GM21526 (cell line): ENCODE data around the gene FYB1.
"Not testable (repeated sequence)": the region's sequence is repeated elsewhere in the genome, so short reads cannot be mapped to it uniquely, and the experiment has no call there.

Experiments used
- ATAC-seq: cut with Tn5 transposase; IDR thresholded peaks from one replicate; pipeline ENCODE4 v1.9.1; 2021; ENCODE audit warnings: moderate library complexity; ENCODE audit not compliant: unreplicated experiment, low FRiP score

Gene FYB1

GRCh38 chr5:39226558-39226957, 7.2 kb upstream of the FYB1 start:
- ATAC-seq: no peak

GRCh38 chr5:39226100-39226451, 6.7 kb upstream of the FYB1 start:
- ATAC-seq: no peak

DNA sequence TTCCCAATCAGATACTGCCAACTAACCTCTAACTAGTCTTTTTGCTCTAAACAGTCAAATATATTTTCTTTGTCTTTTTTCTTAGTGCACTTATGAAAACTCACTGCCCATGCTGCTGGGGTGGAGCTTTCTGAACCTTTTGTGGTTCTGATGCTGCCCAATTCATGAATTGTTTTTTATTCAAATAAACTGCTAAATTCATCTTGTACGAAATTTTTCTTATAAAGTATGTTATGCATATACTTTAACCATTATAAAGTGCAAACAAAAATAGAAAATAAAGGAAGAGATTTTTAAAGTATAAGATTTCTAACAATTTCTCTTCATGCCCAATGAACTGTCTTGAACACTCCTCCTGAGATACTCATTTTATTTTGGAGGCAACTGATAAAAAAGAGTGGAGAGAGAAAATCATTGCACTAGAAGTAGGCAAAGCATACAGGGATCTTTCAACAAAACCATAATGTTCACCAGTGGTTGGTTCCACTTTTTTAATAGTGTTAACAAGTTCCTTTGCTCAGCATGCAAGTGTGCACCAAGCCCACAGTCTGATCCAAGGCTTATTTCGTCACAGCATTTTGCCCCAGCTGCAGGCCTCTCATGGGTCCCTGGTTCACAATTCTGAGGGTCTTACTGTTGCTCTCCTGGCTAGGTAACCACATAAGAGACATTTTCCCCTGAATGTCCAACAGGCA, 6.2 kb upstream of the FYB1 start:
- ATAC-seq: no peak

GRCh38 chr5:39224196-39224761, 4.9 kb upstream of the FYB1 start:
- no peak for ATAC-seq

- ATAC-seq: no peak
These were observed 4.3 kb upstream of the FYB1 start for GRCh38 chr5:39223565-39224156.

DNA sequence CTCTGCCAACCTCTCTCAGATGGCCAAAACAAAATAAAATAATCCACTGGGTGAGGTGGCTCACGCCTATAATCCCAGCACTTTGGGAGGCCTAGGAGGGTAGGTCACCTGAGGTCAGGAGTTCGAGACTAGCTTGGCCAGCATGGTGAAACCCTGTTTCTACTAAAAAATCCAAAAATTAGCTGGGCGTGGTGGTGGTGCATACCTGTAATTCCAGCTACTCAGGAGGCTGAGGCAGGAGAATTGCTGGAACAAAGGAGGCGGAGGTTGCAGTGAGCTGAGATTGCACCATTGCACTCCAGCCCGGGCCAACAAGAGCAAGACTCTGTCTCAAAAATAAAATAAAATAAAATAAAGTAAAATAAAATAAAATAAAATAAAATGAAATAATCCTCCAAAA, 2.3 kb upstream of the FYB1 start:
- not testable (repeated sequence) for ATAC-seq

- ATAC-seq: no peak
These were observed 1.1 kb upstream of the FYB1 start for GRCh38 chr5:39220280-39221030.

DNA sequence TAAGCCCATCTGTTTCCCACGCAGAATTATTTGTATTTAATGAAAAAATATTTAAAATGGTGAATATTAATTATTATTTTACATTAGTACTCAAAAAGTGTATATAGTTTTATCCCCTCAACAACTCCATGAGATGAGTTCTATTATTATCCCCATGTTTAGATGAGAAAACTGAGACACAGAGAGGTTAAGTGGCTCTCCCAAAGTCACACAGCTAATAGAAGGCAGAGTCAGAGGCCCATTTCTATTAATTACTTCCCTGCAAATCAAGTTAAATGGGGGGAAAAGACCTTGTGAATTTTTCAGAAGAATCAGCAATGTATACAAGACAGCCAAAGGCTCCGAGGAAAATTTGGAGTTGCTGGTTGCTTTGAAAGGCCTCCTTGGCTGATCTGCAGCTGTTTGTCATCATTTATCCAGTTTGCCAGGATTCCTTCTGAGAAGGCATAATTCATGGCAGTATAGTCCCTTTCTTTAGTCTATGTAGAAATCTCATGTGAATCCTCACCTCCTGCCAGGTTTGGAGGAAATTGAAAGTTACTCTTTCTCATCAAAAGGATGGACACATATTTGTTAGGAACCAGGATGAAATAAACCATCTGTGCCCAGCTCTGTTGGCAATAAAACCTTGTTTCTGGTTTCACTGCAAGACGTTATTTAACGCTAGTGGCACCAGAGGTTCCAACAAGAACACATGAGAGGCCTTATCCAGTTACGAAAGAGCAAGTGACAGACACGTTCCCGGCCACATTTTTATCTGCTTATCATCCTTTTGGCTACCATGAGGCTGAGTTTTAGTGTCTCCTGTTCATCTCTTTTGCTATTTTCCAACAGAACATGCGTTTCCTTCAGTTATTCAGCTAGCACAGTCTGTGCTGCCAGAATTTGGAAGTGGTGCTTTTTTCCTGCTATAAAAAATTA, 621 bp downstream of the FYB1 start:
- ATAC-seq: no peak

DNA sequence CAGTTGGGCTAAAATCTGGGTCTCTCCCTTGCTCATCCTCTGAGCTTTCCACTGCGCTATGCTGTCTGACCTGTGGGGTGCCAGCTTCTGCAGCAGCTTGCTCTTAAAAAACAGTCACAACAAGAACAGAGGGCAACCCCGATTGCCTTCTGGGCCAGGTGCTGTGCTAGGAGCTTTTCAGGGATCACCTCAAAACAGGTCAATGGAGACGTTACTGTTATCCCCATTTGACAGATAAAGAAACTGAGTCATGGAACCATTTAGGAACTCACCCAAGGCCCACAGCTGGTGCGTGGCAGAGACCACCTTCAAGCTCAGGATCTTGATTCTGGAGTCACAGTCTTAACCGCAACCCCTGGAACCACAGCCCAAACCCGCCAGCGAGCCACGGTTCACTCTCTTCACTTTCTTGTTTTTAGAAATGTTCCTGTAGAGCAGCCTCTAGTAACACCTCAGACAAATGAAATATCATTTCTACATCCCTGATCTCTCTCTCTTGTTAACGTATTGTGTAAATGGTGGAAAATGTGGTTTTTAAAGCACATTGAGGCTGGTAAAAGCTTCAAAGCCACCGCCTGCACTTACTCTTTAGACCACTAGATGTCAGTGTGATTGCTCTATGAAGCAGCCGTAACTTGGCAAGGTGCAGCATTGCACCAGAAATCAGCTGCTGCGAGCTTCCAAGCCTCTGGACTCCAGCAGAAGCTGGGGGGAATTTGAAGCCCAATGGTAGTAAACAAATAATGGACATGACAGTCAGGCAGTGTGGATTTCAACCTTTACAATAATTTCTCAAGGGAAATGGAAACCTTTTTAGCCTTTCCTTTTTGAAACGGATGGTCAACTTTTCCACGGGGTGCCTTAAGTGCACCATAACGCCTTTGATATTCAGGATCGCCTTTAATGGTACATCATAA, 1.7 kb downstream of the FYB1 start:
- ATAC-seq: peak; percentile 92

GRCh38 chr5:39216631-39217030, 2.7 kb downstream of the FYB1 start:
- no peak for ATAC-seq

DNA sequence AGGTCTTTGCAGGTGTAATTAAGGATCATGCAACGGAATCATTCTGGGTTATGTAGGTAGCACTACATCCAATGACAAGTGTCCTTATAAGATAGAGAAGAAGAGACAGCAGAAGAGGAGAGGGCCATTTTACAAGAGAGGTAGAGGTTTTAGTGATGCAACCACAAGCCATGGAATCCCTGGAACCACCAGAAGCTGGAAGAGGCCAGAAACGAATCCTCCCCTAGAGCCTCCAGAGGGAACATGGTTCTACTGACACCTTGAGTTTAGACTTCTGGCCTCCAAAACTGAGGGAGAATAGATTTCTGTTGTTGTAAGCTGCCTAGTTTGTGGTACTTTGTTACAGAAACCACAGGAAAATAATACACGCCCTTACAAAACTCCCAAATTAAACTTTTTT, 3.5 kb downstream of the FYB1 start:
- ATAC-seq: no peak

DNA sequence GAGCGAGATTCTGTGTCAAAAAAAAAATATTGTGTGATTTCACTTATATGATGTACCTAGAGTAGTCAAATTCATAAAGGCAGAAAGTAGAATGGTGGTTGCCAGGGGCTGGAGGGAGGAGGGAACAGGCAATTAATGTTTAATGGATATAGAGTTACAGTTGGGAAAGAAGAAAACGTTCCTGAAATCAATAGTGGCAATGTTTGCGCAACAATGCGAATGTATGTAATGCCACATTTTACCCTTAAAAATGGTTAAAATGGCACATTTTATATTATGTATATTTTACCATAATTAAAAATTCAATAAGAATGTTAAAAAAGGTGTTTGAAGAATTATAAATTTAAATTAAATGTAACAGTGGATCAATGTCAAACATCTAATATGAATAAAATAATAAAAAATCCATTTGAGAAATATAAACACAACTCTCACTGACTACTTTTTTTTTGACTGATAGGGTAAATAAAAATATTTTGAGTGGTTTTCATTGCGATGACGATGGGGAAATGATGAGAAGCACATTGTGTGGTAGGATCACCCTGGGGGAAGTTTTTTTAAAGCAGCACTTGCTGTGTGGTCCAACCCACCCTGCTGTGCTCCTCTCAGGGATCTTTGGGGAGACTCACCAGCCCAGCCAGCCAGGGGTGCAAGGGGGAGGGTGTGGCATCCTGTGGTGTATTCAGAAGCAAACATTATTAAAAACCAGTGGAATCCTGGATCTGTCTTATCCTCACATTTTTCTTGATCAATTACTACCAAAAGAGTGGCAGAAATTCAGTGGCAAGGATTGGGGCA, 4.3 kb downstream of the FYB1 start:
- no peak for ATAC-seq

GRCh38 chr5:39213447-39214207, 5.7 kb downstream of the FYB1 start:
- ATAC-seq: no peak

DNA sequence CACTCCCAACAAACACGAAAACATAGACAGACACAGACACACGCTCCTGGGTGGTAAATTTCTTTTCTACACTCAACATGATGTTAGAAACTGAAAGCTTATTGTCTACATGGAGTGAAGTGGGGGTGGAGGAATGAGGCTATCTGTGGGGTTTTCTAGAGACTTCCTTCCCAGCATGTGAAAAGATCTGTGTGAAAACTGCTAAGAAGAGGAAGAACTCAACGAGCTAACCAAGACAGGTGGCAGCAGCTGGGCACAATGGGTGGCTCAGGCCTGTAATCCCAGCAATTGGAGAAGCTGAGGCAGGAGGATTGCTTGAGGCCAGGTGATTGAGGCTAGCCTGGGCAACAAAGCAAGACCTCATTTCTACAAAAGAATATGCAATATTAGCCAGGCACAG, 7.6 kb downstream of the FYB1 start:
- no peak for ATAC-seq

GRCh38 chr5:39209924-39210323, 9.4 kb downstream of the FYB1 start:
- ATAC-seq: no peak

GRCh38 chr5:39208471-39208870, 10.9 kb downstream of the FYB1 start:
- no peak for ATAC-seq

GRCh38 chr5:39207345-39208045, 11.9 kb downstream of the FYB1 start:
- ATAC-seq: no peak
